NCI-H2171 (cell line): ENCODE data around the gene CREG1.
"Not testable (repeated sequence)": the region's sequence is repeated elsewhere in the genome, so short reads cannot be mapped to it uniquely, and the experiment has no call there.

Experiments
- DNase-seq: peaks from one replicate; lab custom pipeline; 2025; lab: John Stamatoyannopoulos, UW

CREG1 gene

DNA sequence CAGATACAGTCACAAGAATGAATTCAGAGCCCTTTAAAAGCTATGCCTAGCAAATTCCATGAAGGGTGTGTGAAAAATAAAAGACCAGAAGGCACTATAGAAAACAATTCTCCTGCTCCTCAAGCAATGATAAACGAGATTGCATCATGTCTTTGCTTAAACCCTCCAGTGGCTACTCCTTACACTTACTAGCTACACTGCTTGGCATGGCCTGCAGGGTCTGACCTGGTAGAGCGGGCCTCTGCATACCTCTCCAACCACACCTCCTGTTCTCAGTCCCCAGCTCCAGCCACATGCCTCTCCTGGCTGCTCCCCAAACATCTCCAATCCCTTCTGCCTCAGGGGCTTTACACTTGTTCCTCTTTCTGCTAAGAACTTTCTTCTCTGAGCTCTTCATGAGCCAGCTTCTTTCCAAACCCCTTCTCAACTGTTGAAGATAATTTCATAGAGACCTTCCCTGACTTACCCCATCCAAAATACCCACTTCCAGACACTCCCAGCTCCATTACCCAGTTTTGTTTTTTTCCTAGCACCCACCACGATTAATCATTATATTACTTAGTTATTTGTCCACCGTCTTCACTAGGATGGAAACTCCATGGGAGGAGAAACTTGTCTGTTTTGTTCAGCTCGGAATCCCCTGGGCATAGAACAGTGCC lies 11.2 kb upstream of the CREG1 start:
- no peak for DNase-seq

DNA sequence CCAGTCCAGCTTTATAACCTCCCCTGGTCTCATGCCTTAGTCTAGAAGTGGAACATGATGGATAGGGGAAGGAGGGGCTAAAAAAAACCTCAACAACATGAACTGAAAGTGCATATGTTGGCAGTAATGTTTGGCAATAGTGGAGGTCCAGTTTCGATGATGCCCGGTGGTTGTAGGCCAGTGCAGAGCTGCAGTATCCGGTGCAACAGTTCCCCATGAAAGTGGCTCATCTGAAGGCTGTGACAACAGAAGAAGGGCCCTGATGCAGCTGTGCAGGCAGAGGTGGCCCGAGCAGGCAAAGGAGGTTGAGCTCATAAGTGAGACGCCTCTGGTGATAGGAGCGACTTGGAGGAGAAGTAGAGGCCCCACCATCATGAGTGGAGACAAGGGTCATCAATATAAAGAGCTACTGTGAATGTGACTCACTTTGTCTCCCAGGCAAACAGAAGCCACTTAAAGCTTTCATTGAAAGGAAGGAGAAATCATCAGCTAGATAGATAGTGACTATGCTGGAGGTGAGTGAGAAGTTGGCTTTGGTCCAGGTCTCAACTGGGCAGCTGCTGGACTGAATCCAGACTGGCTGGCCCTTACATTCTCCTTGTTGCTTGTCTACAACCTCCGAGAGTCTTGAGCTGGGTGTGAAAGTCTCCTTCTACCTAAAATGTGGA lies 10.2 kb upstream of the CREG1 start:
- DNase-seq, result no peak

DNA sequence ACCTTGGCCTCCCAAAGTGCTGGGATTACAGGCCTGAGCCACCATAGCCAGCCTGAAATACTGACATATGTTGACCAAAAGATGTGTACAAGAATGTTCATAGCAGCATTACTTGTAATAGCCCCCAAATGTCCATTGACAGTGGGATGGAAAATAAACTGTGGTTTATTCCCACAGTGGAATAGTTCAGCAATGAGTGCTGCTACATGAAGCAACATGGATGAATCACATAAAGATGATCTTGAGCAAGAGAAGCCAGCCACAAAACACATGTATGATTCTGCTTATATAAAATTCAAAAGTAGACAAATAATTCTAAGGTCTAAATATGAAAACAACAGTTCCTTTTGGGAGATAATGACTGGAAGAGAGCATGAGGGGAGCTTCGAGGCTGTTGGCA lies 9.1 kb upstream of the CREG1 start:
- DNase-seq, result no peak

DNA sequence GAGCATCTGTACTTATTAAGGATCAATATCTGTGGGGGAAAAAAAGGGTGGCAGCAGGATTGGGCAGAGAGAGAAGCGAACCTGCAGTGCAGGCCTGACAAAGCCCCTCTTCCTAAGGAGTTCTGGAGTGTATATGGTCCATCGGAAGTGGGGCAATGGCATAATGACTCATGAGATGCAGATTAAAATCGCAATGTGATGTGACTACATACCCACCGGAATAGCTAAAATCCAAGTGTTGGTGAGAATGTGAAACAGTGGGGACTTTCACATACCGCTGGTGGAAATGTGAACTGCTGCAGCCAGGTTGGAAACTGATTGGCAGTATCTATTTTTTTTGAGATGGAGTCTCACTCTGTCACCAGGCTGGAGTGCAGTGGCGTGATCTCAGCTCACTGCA lies 8.2 kb upstream of the CREG1 start:
- DNase-seq, result no peak

GRCh38 chr1:167555971-167556714 lies 2.6 kb upstream of the CREG1 start:
- peak; percentile 41 for DNase-seq

DNA sequence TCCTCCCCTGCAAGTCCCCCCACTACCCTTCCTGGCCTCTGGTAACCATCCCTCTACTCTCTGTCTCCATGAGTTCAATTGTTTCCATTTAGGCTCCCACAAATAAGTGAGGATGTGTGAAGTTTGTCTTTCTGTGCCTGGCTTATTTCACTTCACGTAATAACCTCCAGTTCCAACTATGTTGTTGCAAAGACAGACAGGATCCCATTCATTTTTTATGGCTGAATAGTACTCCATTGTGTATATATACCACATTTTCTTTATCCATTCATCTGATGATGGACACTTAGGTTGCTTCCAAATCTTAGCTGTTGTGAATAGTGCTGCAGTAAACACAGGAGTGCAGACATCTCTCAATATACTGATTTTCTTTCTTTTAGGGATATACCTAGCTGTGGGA lies 1.5 kb upstream of the CREG1 start:
- DNase-seq, result not testable (repeated sequence)

DNA sequence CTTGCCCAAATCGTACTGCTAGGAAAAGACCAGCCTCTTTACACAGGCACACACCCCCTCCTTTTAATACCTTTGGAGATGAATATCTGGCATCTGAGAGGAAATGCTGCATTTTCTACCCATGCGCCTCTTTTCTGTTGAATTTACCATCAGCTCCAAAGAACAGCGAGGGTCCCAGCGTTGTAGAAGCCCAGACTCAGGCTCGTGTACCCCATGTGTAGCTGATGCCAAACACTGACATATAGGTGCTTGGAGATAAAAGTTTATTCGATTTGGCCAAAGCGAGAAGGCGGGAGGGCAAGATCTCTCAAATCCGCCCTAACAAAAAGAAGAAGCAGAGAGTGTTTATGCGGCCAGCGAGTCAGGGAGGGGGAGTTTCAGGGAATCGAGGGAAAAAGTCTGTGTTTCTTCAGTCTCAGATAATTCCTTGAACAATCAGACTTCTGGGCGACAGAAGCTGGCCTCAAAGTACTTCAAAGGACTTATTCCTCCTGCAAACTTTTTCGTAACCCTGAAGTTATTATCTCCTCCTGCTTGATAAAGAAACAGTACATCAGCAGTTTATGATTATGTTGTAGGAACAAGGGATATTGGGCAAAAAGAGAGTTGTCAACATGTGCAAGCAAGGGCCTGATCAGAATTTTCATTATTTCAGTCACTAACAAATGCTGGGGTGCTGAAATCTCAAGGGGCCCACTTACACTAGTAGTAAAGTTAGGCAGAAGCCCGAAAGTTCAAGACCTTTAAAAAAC lies 642 bp upstream of the CREG1 start:
- DNase-seq, result no peak

GRCh38 chr1:167551362-167551761 lies 2.2 kb downstream of the CREG1 start:
- no peak for DNase-seq

DNA sequence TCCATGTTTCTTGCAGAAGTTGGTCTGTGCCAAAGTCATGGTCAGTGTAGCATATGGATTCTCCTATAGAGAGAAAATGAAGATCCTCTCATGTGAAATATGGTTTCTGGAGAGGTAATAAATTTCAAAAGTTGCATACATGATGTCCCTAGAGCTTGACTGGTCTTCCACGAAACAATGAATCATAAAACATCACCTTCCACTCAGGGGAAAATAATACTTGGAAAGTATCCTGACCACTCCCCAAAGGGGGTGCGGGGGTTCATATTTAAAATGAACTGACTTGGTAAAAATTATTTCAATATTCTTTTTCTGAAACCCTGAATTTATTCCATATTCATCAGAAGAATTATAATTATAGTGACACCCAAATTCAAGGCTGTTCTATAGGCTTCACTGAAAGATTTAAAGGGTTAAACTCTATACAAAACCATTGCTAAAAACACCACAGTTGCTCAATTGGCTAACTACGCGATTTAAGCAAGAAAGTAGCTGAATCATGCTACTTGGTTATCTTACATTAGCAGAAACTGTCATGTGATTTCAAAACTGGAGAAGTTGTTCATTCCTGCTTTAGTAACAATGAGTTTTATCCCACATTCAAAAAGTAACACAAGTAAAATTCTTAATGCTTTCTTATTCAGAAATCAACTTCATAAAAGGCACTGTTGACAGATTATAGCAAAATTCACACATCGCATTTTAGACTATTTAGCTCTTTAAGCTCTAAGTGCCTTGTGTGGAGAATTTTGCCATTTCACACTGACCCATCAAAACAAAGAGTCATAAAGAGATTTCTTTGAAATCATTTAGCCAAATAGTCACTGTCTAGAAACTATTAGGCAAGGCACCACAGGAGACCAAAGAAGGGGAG lies 5.3 kb downstream of the CREG1 start:
- DNase-seq, result no peak

- no peak for DNase-seq
Observed at GRCh38 chr1:167546935-167547334, 6.6 kb downstream of the CREG1 start.

- DNase-seq, result no peak
Observed at GRCh38 chr1:167545349-167545748, 8.2 kb downstream of the CREG1 start.

DNA sequence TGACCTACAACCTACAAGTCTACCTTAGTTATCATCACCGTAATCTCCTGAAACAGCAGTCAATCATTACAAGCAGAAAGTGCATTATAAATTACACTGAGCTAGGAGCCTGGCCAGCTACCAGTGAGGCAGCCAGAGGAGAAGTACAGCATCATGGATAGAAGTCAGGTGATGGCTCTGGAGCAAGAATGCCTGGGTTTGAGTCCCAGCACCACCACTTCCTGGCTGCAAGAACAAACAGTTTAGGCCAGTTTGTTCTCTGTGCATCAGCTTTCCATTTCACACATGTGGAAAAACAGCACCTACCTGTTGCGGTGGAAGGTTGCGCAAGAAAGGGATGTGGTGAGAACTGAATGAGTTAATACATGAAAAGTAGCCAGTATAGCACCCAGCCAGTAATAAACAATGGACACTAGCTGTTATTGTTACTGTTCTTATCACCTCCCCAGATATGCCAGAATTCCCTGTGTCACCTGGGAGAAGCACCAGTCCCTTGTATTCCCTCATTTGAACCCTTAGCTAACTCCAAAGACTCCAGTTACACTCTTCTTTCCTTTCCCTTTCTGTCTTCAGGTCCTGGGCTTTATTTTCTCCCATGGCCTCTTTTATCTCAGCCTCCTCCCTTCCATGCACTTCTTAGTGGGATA lies 9.0 kb downstream of the CREG1 start:
- DNase-seq, result no peak

DNA sequence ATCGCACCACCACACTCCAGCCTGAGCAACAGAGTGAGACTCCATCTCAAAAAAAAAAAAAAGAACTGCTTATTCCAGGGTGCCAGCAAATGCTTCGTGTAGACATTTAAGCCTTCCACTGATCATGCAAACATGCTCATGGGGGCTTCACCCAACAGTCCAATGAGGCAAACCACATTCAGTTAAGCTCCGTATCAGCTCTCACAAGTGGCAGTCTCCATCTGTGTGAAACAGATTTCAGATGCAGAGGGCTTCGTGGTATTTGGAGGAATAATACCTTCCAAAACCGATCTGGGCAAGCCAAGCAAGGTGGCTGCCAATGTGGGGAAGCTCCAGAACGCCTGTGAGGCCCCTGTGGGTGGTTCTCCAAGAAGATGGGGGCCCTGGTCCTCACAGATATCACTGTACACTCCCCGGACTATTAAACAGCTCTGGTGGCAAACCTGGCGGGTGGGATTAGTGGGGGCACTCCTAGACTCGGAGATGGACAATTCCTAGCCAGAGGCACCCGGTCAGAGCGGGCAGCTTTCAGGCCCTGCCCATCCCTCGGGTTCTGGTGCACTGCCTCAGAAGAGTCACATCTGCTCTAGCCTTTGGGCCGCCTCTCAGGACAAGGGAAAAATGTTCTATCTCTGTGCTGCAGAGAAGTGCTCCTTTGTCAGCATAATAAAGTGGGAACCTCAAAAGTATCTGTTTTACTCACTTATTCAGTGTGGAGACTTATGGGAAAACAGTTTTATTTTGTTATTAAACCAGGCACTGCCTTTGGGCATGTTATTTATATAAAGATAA lies 10.2 kb downstream of the CREG1 start:
- DNase-seq, result no peak

DNA sequence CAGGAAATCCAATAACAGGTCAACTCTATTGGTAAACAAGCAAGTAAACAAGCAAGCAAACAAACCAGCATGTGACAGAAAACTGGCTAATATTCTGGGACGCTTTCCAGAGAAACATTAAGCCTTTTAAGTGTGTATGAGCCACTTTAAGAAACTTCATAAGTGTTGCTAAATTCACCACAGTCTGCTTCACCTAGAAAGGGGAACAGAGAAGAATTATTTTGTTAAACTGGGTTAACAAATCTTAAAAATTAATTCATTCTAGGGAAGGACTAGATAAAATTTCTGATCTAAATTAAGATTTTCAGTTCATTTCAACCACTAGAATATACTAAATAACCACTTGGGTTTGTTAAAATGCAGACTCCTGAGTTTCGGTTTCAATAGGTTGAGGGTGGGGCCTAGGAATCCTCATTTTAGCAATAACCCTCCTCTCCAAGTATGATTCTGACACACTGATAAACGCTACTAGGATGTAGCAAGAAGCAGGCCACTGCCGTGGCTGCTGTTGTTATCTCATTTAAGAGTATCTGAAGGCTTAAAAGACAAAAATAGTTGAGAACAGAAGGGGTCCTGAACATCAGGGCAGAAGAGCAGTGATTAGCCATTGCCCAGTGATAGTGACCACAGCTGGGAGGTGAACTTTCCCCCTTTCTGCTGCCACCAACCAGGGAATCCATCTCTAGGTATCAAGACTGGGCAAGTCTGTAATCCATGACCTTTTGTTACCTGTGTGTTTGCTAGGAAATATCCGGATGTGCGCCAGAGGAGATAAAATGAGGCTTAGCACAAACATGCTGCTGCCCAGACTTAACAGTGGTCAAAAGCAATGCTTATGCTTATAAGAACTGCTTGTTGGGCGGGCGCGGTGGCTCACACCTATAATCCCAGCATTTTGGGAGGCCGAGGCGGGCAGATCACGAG lies 11.2 kb downstream of the CREG1 start:
- DNase-seq, result no peak

- no peak for DNase-seq
Observed at GRCh38 chr1:167541610-167542009, 12.0 kb downstream of the CREG1 start.

DNA sequence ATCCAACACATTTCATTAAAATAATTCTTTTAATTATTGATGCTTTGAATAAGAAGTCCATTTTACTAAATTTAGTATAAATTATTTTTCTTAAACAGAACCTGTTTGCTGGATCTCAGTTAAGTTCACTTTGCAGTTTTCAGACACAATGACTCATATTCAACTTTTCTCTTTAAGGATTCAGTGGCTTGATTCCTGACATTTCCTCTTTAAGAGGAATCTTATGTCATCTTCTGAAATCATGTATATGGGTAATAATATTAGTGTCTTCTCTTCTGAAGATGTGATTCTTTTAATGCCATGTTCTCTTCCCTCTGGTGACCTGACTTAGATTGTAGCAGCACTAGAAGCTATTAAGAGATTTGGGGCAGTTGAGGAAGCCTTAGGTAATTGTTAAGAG lies 12.6 kb downstream of the CREG1 start:
- no peak for DNase-seq

- no peak for DNase-seq
Observed at GRCh38 chr1:167538657-167539056, 14.9 kb downstream of the CREG1 start.

DNA sequence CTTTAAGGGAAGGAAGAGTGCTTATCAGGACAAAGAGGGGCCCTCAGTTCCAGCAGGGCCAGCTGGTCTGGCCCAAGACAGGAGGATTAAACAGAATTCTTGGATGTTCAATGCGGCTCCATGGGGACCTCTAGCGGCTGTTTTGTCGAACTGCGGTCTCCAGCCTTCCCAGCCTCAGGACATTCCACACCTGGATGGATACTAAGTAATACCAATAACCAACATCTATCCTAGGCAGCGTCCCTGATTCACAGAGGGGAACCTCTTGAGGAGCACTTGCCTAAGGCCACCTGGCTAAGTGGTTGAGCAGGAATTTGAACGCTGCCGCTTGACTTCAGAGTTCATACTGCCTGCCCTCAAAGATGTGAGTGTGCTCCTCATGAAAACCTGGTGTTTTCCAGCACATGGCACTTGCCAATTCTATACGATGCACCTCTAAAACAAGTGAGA lies 19.7 kb downstream of the CREG1 start:
- DNase-seq, result peak; percentile 32
